ENCODE results near the gene CACNA2D1. TPM values are rescaled to one million over a fixed set of nuclear protein-coding genes. Genes with fewer than 3 reads are reported as not detected.

CACNA2D1 gene
- polyA plus RNA-seq, 2 of the 4 experiments (the other 2 are of a cell fraction), result 18.0 to 32.9 TPM

DNA sequence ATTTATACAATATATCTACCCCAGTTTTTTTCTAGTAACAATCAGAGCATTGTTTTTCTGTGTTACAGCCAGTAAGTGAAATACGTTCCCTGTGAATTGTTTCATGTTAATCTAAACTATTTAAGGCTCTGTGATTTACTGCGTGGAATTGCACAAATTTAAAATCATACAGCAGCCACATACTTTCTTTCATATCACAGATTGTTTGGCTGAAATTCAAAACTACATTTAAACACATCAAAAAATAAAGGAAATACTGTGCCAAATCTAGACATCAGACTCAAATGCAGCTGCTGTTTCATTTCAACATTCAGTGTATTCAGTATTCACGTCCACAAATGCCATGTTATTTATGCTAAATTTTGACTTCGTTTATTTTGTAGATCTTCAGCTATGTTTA, 431.1 kb downstream of the CACNA2D1 start:
- FAIRE-seq, result no peak
- no peak for DNase-seq (ENCODE audit: low read depth in 1 of 2, low spot score in 1 of 2)
- Histone ChIP-seq H3K4me1 (peaks cover 20% of the 10 kb centered on the region), H3K4me2 (no peak overlapping the region), H3K9me3 (no peaks in the 10 kb centered on the region), H3K4me3 (no peak overlapping the region), H3K27ac (no peak overlapping the region)
- CTCF ChIA-PET, result no interaction called here
- ATAC-seq, result no peak
- TF ChIP-seq, protein P1, sequence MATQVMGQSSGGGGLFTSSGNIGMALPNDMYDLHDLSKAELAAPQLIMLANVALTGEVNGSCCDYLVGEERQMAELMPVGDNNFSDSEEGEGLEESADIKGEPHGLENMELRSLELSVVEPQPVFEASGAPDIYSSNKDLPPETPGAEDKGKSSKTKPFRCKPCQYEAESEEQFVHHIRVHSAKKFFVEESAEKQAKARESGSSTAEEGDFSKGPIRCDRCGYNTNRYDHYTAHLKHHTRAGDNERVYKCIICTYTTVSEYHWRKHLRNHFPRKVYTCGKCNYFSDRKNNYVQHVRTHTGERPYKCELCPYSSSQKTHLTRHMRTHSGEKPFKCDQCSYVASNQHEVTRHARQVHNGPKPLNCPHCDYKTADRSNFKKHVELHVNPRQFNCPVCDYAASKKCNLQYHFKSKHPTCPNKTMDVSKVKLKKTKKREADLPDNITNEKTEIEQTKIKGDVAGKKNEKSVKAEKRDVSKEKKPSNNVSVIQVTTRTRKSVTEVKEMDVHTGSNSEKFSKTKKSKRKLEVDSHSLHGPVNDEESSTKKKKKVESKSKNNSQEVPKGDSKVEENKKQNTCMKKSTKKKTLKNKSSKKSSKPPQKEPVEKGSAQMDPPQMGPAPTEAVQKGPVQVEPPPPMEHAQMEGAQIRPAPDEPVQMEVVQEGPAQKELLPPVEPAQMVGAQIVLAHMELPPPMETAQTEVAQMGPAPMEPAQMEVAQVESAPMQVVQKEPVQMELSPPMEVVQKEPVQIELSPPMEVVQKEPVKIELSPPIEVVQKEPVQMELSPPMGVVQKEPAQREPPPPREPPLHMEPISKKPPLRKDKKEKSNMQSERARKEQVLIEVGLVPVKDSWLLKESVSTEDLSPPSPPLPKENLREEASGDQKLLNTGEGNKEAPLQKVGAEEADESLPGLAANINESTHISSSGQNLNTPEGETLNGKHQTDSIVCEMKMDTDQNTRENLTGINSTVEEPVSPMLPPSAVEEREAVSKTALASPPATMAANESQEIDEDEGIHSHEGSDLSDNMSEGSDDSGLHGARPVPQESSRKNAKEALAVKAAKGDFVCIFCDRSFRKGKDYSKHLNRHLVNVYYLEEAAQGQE (IDR thresholded peaks at IDR 0.05), result no peak
- TF ChIP-seq RARB (CRISPR knock-in tag; IDR thresholded peaks at IDR 0.05) (no peak), FOSL2 (IDR thresholded peaks at IDR 0.05) (no peak), FOSL2 (CRISPR knock-in tag; IDR thresholded peaks at IDR 0.05) (no peak), CHD4 (IDR thresholded peaks at IDR 0.05; ENCODE audit: borderline replicate concordance) (no peak), RAD21 (conservative IDR thresholded peaks at IDR 0.05 in 1 of 2, IDR thresholded peaks at IDR 0.05 in 1 of 2) (no peak), RFX5 (IDR thresholded peaks at IDR 0.05) (no peak), ZC3H11A (IDR thresholded peaks at IDR 0.05) (no peak), RNF2 (IDR thresholded peaks at IDR 0.05; ENCODE audit: borderline replicate concordance, low read depth) (no peak), PHF8 (IDR thresholded peaks at IDR 0.05; ENCODE audit: borderline replicate concordance, low read depth) (no peak), TFCP2L1 (CRISPR knock-in tag; IDR thresholded peaks at IDR 0.05) (no peak)
- TF ChIP-seq, protein P2, sequence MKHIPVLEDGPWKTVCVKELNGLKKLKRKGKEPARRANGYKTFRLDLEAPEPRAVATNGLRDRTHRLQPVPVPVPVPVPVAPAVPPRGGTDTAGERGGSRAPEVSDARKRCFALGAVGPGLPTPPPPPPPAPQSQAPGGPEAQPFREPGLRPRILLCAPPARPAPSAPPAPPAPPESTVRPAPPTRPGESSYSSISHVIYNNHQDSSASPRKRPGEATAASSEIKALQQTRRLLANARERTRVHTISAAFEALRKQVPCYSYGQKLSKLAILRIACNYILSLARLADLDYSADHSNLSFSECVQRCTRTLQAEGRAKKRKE (CRISPR knock-in tag; IDR thresholded peaks at IDR 0.05; ENCODE audit: low read depth), result no peak
- TF ChIP-seq, protein P3, sequence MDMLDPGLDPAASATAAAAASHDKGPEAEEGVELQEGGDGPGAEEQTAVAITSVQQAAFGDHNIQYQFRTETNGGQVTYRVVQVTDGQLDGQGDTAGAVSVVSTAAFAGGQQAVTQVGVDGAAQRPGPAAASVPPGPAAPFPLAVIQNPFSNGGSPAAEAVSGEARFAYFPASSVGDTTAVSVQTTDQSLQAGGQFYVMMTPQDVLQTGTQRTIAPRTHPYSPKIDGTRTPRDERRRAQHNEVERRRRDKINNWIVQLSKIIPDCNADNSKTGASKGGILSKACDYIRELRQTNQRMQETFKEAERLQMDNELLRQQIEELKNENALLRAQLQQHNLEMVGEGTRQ (IDR thresholded peaks at IDR 0.05), result no peak
- POLR2A ChIA-PET, result no interaction called here
- WGBS (ENCODE audit: missing lambda C conversion rate), result 91% methylated on average over 4 of the region's 4 CpGs

- ATAC-seq (no peak), DNase-seq (ENCODE audit: low read depth in 1 of 2, low spot score in 1 of 2) (no peak), FAIRE-seq (no peak)
- Histone ChIP-seq H3K4me2 (no peak overlapping the region), H3K4me1 (peaks cover 1% of the 10 kb centered on the region; the same call in 2 of the 3 replicates), H3K9me3 (no peaks in the 10 kb centered on the region), H3K4me3 (no peak overlapping the region), H3K27ac (no peak overlapping the region)
- TF ChIP-seq SMC3 (IDR thresholded peaks at IDR 0.05) (no peak), KDM5A (IDR thresholded peaks at IDR 0.05) (no peak), RCOR1 (IDR thresholded peaks at IDR 0.05; ENCODE audit: low read depth, low read length) (no peak), TP53 (CRISPR knock-in tag; IDR thresholded peaks at IDR 0.05) (no peak), RARB (CRISPR knock-in tag; IDR thresholded peaks at IDR 0.05) (no peak), ZFP36 (IDR thresholded peaks at IDR 0.05; ENCODE audit: borderline replicate concordance, partially characterized antibody) (no peak), NR3C1 (IDR thresholded peaks at IDR 0.05) (no peak), RAD21 (conservative IDR thresholded peaks at IDR 0.05 in 1 of 2, IDR thresholded peaks at IDR 0.05 in 1 of 2) (no peak), POLR2AphosphoS2 (conservative IDR thresholded peaks at IDR 0.05; ENCODE audit: low read length) (no peak), JUNB (IDR thresholded peaks at IDR 0.05) (no peak)
- TF ChIP-seq, protein P2 (CRISPR knock-in tag; IDR thresholded peaks at IDR 0.05; ENCODE audit: low read depth), result no peak
- CTCF ChIA-PET, result interaction anchor here (1.3 kb wide), 1 partner anchor 511 kb away, joined by 4 read pairs; no protein-coding TSS in a partner anchor
- WGBS (ENCODE audit: missing lambda C conversion rate), result 100% methylated on average over 1 of the region's 1 CpG
- POLR2A ChIA-PET, result no interaction called here
These were observed 433.2 kb downstream of the CACNA2D1 start for GRCh38 chr7:82010416-82010815.
